Keratinocyte (primary cell): Measurements from ENCODE around the gene SAMHD1. TPM values are rescaled to one million over a fixed set of nuclear protein-coding genes. Genes with fewer than 3 reads are reported as not detected.
"Not testable (repeated sequence)": the region's sequence is repeated elsewhere in the genome, so short reads cannot be mapped to it uniquely, and the experiment has no call there.

Experiments
- DNase-seq: peaks from one replicate; pipeline ENCODE4 v3.0.0-alpha.2; 2011; ENCODE audit warnings: low read depth, missing footprints, low spot score
- FAIRE-seq: peaks from 2 replicates; lab custom pipeline; 2011; peaks lifted over from hg19 to GRCh38; lab: Jason Lieb, UNC
- H2AFZ ChIP-seq: 2 replicates; pipeline ENCODE4 v1.6.0; 2012; ENCODE audit warnings: low read length, control low read depth, inconsistent platforms; ENCODE audit not compliant: control insufficient read depth
- H3K27ac ChIP-seq: 2 replicates; pipeline ENCODE4 v1.5.1; 2011; ENCODE audit warnings: low read length; ENCODE audit not compliant: control insufficient read depth, insufficient read depth
- H3K27me3 ChIP-seq: 3 replicates; pipeline ENCODE4 v1.6.0; 2011; ENCODE audit warnings: low read length; ENCODE audit not compliant: control insufficient read depth, insufficient read depth; ENCODE audit errors: extremely low read depth
- H3K36me3 ChIP-seq, 2 experiments: 2 replicates in 1 of 2; 3 replicates in 1 of 2; pipeline ENCODE4 v1.5.1; 2011; ENCODE audit warnings: low read length in 2 of 2, mild to moderate bottlenecking in 1 of 2; ENCODE audit not compliant: control insufficient read depth in 2 of 2, insufficient read depth in 2 of 2; ENCODE audit errors: extremely low read depth in 1 of 2
- H3K4me1 ChIP-seq: 3 replicates; pipeline ENCODE4 v1.5.1; 2011; ENCODE audit warnings: low read length; ENCODE audit not compliant: control insufficient read depth, insufficient read depth; ENCODE audit errors: extremely low read depth
- H3K4me2 ChIP-seq: 3 replicates; pipeline ENCODE4 v1.6.0; 2011; ENCODE audit warnings: low read depth, low read length; ENCODE audit not compliant: control insufficient read depth, insufficient read depth; ENCODE audit errors: extremely low read depth
- H3K4me3 ChIP-seq, 3 experiments: fragments of 200-600 bp in 1 of 3; sonication (generic) in 1 of 3; 2 replicates in 2 of 3; 3 replicates in 1 of 3; pipeline ENCODE4 v1.5.1; 2011 to 2016; ENCODE audit warnings: low read length in 3 of 3, mild to moderate bottlenecking in 3 of 3, control low read depth in 2 of 3, inconsistent platforms in 1 of 3, low read depth in 1 of 3, mixed read lengths in 1 of 3, mixed run types in 1 of 3, moderate library complexity in 1 of 3; ENCODE audit not compliant: control insufficient read depth in 2 of 3, insufficient read depth in 2 of 3; ENCODE audit errors: extremely low read depth in 1 of 3
- H3K79me2 ChIP-seq: 2 replicates; pipeline ENCODE4 v1.6.0; 2012; ENCODE audit warnings: low read length; ENCODE audit not compliant: control insufficient read depth, insufficient read depth
- H3K9ac ChIP-seq: 3 replicates; pipeline ENCODE4 v1.6.0; 2011; ENCODE audit warnings: low read length; ENCODE audit not compliant: control insufficient read depth, insufficient read depth; ENCODE audit errors: extremely low read depth
- H3K9me1 ChIP-seq: 3 replicates; pipeline ENCODE4 v1.6.0; 2011; ENCODE audit warnings: low read length; ENCODE audit not compliant: control insufficient read depth, insufficient read depth; ENCODE audit errors: extremely low read depth
- H3K9me3 ChIP-seq: 2 replicates; pipeline ENCODE4 v1.5.1; 2012; ENCODE audit warnings: low read depth, low read length; ENCODE audit not compliant: control insufficient read depth
- H4K20me1 ChIP-seq: 3 replicates; pipeline ENCODE4 v1.6.0; 2011; ENCODE audit warnings: low read length; ENCODE audit not compliant: control insufficient read depth, insufficient read depth; ENCODE audit errors: extremely low read depth
- EZH2 ChIP-seq: IDR thresholded peaks from one replicate; pipeline ENCODE4 v1.6.1; 2012; ENCODE audit warnings: inconsistent platforms, mild to moderate bottlenecking, low read length, moderate library complexity
- dilution Hi-C: fragments of 300-500 bp; cut with MboI; formaldehyde crosslinking; loops from one replicate; pipeline ENCODE4 v1.7.0; 2020; ENCODE audit warnings: low sequenced_read_pairs; ENCODE audit not compliant: extremely low pct_ligation_motif_present
- polyA plus RNA-seq, 5 experiments: library from polyadenylated mRNA; depleted of rRNA in 3 of 5; stranded (reverse) in 3 of 5; stranded (forward) in 1 of 5; unstranded in 1 of 5; fragments of >200 nt; gene quantifications; 1 replicate in 1 of 5; 2 replicates in 3 of 5; 3 replicates in 1 of 5; pipeline versions ENCODE4 v1.2.1 to v1.2.3, GENCODE V29; 2011 to 2012; ENCODE audit warnings: missing spikeins in 2 of 5, low read depth in 1 of 5, low replicate concordance in 1 of 5
- TF ChIP-seq, protein P1 (sequence below), 3 experiments: IDR thresholded peaks in 1 of 3; conservative IDR thresholded peaks in 1 of 3; optimal IDR thresholded peaks in 1 of 3; 2 replicates in 2 of 3; 3 replicates in 1 of 3; pipeline versions ENCODE3 to v1.5.1; 2011; ENCODE audit warnings: low read length in 3 of 3, mild to moderate bottlenecking in 3 of 3, moderate library complexity in 2 of 3, control low read depth in 1 of 3, inconsistent platforms in 1 of 3; ENCODE audit not compliant: insufficient read depth in 2 of 3; ENCODE audit errors: extremely low read depth in 1 of 3

Gene SAMHD1
- polyA plus RNA-seq, 1 donor (not counting 4 experiments of a cell fraction or from before 2014, with no cell fraction given): 26.5 TPM

DNA sequence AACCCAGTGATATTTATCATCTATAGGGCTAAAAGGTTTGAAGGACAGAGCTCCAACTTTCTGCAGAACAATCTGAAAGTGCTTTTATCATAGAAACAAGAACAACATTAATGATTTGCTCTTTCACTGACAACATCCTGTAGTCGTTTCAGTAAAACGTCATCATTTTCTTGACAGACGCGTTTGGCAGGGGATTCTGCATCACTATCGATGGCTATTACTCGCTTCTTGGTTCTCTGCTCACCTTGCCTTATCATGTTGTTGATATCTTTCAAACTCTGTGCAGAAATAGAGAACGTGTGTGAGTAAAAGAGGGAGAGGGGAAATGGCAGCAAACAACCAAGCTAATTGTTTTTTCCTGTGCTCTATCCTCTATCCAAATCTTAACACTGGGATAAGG, 47.1 kb upstream of the SAMHD1 start:
- H3K9me1 ChIP-seq: no peaks in the 10 kb centered on the region
- no peak overlapping the region for H3K9ac ChIP-seq
- H2AFZ ChIP-seq: no peak overlapping the region
- no peak for FAIRE-seq
- H3K9me3 ChIP-seq: no peaks in the 10 kb centered on the region
- DNase-seq: no peak
- no peak overlapping the region for H3K27ac ChIP-seq
- H3K36me3 ChIP-seq: no peaks in the 10 kb centered on the region
- TF ChIP-seq, protein P1, sequence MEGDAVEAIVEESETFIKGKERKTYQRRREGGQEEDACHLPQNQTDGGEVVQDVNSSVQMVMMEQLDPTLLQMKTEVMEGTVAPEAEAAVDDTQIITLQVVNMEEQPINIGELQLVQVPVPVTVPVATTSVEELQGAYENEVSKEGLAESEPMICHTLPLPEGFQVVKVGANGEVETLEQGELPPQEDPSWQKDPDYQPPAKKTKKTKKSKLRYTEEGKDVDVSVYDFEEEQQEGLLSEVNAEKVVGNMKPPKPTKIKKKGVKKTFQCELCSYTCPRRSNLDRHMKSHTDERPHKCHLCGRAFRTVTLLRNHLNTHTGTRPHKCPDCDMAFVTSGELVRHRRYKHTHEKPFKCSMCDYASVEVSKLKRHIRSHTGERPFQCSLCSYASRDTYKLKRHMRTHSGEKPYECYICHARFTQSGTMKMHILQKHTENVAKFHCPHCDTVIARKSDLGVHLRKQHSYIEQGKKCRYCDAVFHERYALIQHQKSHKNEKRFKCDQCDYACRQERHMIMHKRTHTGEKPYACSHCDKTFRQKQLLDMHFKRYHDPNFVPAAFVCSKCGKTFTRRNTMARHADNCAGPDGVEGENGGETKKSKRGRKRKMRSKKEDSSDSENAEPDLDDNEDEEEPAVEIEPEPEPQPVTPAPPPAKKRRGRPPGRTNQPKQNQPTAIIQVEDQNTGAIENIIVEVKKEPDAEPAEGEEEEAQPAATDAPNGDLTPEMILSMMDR (optimal IDR thresholded peaks at IDR 0.05 in 1 of 3, IDR thresholded peaks at IDR 0.05 in 1 of 3, conservative IDR thresholded peaks at IDR 0.05 in 1 of 3; ENCODE audit: extremely low read depth in 1 of 3, insufficient read depth in 2 of 3, low read length in 3 of 3): no peak
- no peak for TF ChIP-seq EZH2
- no peak overlapping the region for H3K4me2 ChIP-seq
- H4K20me1 ChIP-seq: no peaks in the 10 kb centered on the region
- H3K79me2 ChIP-seq: no peaks in the 10 kb centered on the region
- no peaks in the 10 kb centered on the region for H3K27me3 ChIP-seq
- H3K4me3 ChIP-seq: no peak overlapping the region
- no peaks in the 10 kb centered on the region for H3K4me1 ChIP-seq
- dilution Hi-C loops: no loop called here

- dilution Hi-C loops: no loop called here
- DNase-seq: no peak
- Histone ChIP-seq H3K27me3 (no peaks in the 10 kb centered on the region), H3K9me3 (no peaks in the 10 kb centered on the region), H3K9me1 (no peaks in the 10 kb centered on the region), H2AFZ (no peak overlapping the region), H3K4me2 (no peak overlapping the region), H3K9ac (no peak overlapping the region), H3K27ac (no peak overlapping the region), H3K4me3 (no peak overlapping the region), H3K36me3 (no peaks in the 10 kb centered on the region), H3K4me1 (no peaks in the 10 kb centered on the region), H4K20me1 (no peaks in the 10 kb centered on the region), H3K79me2 (no peaks in the 10 kb centered on the region)
- FAIRE-seq: no peak
- no peak for TF ChIP-seq EZH2
- TF ChIP-seq, protein P1 (optimal IDR thresholded peaks at IDR 0.05 in 1 of 3, IDR thresholded peaks at IDR 0.05 in 1 of 3, conservative IDR thresholded peaks at IDR 0.05 in 1 of 3; ENCODE audit: extremely low read depth in 1 of 3, insufficient read depth in 2 of 3, low read length in 3 of 3): no peak
Observed at GRCh38 chr20:36997121-36997520, 45.6 kb upstream of the SAMHD1 start.

- H3K4me2 ChIP-seq, H3K79me2 ChIP-seq, H3K27me3 ChIP-seq, H2AFZ ChIP-seq, H3K9ac ChIP-seq, H3K9me1 ChIP-seq, FAIRE-seq, dilution Hi-C loops, H3K36me3 ChIP-seq, DNase-seq, H3K27ac ChIP-seq, H3K4me1 ChIP-seq, H3K4me3 ChIP-seq, H3K9me3 ChIP-seq, H4K20me1 ChIP-seq: not testable (repeated sequence)
Observed at GRCh38 chr20:36994221-36994620, 42.7 kb upstream of the SAMHD1 start.
